GM12801 (cell line): ENCODE measurements around the gene NDUFAF7.

Experiments
- TF ChIP-seq, protein P1 (sequence below): IDR thresholded peaks from one replicate; pipeline ENCODE4 v1.5.1; 2011; ENCODE audit warnings: control low read depth; ENCODE audit not compliant: insufficient read length; ENCODE audit errors: extremely low read depth

The NDUFAF7 gene

DNA sequence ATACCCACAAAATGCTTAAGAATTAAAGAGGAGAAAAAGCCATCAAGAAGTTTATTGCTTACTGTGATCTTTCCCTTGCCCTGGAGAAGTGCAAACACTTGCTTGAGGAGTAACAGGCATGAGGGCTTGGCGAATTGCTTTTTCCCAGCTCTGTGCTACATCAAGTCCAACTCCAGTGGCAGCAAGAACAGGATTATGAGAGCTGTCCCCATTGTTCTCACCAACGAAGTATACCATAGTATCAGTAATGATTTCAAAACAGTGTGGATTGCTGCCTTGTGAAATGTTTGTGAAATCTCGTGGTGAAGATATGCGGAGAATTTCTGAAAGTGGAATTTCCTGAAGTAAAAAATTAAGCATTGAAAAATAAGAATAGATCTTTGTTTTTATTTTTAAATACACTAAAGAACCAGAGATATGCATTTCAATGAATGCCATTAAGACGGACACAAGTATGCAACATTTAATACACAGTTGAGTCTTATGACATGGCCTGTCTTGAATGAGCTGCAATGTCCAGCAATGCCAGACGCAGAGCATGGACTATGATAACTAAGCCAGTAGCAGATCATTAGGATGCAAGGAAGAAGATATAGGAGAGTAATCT, 43.0 kb downstream of the NDUFAF7 start:
- TF ChIP-seq, protein P1, sequence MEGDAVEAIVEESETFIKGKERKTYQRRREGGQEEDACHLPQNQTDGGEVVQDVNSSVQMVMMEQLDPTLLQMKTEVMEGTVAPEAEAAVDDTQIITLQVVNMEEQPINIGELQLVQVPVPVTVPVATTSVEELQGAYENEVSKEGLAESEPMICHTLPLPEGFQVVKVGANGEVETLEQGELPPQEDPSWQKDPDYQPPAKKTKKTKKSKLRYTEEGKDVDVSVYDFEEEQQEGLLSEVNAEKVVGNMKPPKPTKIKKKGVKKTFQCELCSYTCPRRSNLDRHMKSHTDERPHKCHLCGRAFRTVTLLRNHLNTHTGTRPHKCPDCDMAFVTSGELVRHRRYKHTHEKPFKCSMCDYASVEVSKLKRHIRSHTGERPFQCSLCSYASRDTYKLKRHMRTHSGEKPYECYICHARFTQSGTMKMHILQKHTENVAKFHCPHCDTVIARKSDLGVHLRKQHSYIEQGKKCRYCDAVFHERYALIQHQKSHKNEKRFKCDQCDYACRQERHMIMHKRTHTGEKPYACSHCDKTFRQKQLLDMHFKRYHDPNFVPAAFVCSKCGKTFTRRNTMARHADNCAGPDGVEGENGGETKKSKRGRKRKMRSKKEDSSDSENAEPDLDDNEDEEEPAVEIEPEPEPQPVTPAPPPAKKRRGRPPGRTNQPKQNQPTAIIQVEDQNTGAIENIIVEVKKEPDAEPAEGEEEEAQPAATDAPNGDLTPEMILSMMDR = no peak

- TF ChIP-seq, protein P1 = no peak
Measured at GRCh38 chr2:37276291-37276690, 44.8 kb downstream of the NDUFAF7 start.

DNA sequence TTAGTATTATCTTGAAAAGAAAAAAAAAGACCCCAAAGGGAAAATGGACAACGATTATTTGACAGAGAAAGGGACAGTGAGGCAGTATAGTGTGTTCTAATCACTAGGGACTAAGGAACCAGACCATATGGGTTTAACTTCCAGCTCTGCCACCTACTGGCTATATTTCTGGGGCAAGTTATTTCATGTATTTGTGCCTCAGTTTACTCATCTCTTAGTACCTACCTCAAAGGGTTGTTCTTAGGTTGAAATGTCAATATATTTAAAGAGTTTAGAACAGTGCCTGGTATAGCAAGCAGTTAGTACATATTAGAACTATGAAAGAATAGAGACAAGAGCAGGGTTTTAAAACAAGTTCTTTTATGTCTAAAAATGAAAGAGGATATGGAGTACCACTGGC, 50.5 kb downstream of the NDUFAF7 start:
- TF ChIP-seq, protein P1 = no peak

- TF ChIP-seq, protein P1 = no peak
Measured at GRCh38 chr2:37282746-37283145, 51.3 kb downstream of the NDUFAF7 start.

DNA sequence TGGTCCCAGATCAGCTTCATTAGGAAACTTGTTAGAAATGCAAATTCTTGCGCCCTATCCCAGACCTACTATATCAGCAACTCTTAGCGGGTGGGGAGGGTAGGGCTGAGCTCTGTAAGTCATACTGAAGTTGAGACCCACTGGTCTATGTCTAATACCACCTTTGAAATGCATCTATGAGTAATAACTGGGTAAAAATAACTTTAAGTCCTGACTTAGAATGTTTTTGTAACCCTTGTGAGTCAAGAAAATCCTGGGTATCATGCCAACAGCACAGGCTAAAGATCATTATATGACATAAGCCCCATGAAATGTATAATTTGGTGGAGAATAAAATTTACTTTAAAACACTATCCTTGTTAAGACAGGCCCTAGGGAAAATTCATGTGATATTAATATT, 51.7 kb downstream of the NDUFAF7 start:
- TF ChIP-seq, protein P1 = no peak

DNA sequence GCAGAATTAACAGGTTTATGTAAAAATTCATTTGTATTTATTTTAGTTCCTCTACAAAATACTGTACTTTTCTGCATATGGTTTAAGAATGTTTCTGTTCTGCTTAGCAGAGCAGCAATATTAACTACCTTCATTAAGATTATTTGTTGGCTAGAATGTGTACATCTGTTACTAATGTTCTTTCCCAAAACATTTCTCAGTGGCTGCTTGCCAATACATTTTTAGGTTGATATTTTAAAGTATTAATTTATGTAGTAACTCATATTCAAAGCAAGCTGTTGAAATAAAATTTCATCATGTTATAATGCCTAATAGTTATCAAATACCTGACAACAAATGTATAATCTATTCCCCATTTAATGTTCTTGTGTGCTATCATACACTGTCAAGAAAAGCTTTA, 52.9 kb downstream of the NDUFAF7 start:
- TF ChIP-seq, protein P1 = no peak

DNA sequence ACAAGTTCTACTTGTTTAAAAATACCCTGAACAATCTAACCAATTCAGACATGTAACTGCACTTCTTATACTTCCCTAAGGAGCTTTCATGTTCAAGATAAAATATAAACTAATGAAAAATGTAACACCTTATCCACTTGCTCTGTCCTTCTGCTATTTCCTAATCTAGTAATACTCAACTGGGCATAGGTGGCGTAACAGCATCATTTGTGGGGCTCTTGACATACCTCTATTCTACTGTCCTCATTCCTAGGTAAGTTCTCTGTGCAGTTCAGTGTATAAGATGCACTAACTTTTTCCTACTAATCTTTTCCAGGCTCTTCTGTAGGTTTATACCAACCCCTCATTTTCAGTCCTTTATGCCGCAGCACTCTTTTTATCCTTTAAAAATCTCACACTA, 56.5 kb downstream of the NDUFAF7 start:
- TF ChIP-seq, protein P1 = no peak
